HepG2 (cell line): ENCODE measurements around the gene VMO1. TPM values are rescaled to one million over a fixed set of nuclear protein-coding genes. Genes with fewer than 3 reads are reported as not detected.

Experiments
- ARID2 ChIP-seq: sonication (generic); formaldehyde crosslinking; IDR thresholded peaks from 2 replicates; pipeline ENCODE4 v1.8.1; 2022; ENCODE audit warnings: mild to moderate bottlenecking, missing genetic modification reagents, borderline replicate concordance
- ARID4A ChIP-seq: sonication (generic); formaldehyde crosslinking; IDR thresholded peaks from 2 replicates; pipeline ENCODE4 v1.5.0; 2020; ENCODE audit warnings: mild to moderate bottlenecking, missing genetic modification reagents, borderline replicate concordance
- CCDC6 ChIP-seq: sonication (generic); formaldehyde crosslinking; IDR thresholded peaks from 2 replicates; pipeline ENCODE4 v1.8.1; 2022; ENCODE audit warnings: mild to moderate bottlenecking, missing genetic modification reagents, moderate library complexity
- FOXO1 ChIP-seq: sonication (generic); formaldehyde crosslinking; IDR thresholded peaks from 2 replicates; pipeline ENCODE4 v1.4.0; 2020; ENCODE audit warnings: missing genetic modification reagents
- MED13 ChIP-seq: sonication (generic); formaldehyde crosslinking; IDR thresholded peaks from 2 replicates; pipeline ENCODE4 v1.5.0; 2020; ENCODE audit warnings: missing genetic modification reagents
- POGZ ChIP-seq: sonication (generic); formaldehyde crosslinking; IDR thresholded peaks from 2 replicates; pipeline ENCODE4 v1.4.0; 2020; ENCODE audit warnings: mild to moderate bottlenecking, missing genetic modification reagents
- RBM39 ChIP-seq: fragments of 200-400 bp; formaldehyde crosslinking; IDR thresholded peaks from one replicate; pipeline ENCODE4 v1.6.1; 2018; ENCODE audit warnings: antibody characterized with exemption, mild to moderate bottlenecking, low read depth, low read length; ENCODE audit not compliant: poor library complexity, severe bottlenecking
- RORA ChIP-seq: sonication (generic); formaldehyde crosslinking; IDR thresholded peaks from 2 replicates; pipeline ENCODE4 v1.5.0; 2020; ENCODE audit warnings: mild to moderate bottlenecking, missing genetic modification reagents, moderate library complexity
- SP5 ChIP-seq: IDR thresholded peaks from 2 replicates; pipeline ENCODE4 v1.6.1; 2016; ENCODE audit warnings: low read depth, borderline replicate concordance
- SPEN ChIP-seq: sonication (generic); formaldehyde crosslinking; IDR thresholded peaks from 2 replicates; pipeline ENCODE4 v1.5.1; 2020; ENCODE audit warnings: low read depth, mild to moderate bottlenecking, missing genetic modification reagents
- TARDBP ChIP-seq: sonication (generic); formaldehyde crosslinking; IDR thresholded peaks from 2 replicates; pipeline ENCODE4 v1.8.0; 2022; ENCODE audit warnings: mild to moderate bottlenecking, missing genetic modification reagents
- TERF1 ChIP-seq: sonication (generic); formaldehyde crosslinking; IDR thresholded peaks from 2 replicates; pipeline ENCODE4 v1.8.0; 2022; ENCODE audit warnings: mild to moderate bottlenecking, missing genetic modification reagents, moderate library complexity
- ZFP36L2 ChIP-seq: sonication (generic); formaldehyde crosslinking; IDR thresholded peaks from 2 replicates; pipeline ENCODE4 v1.4.0; 2020; ENCODE audit warnings: missing genetic modification reagents
- ZNF225 ChIP-seq: sonication (generic); formaldehyde crosslinking; IDR thresholded peaks from 2 replicates; pipeline ENCODE4 v1.4.0; 2020; ENCODE audit warnings: mild to moderate bottlenecking, missing genetic modification reagents
- ZNF274 ChIP-seq: sonication (generic); formaldehyde crosslinking; IDR thresholded peaks from 2 replicates; pipeline ENCODE4 v1.5.1; 2020; ENCODE audit warnings: mild to moderate bottlenecking, missing genetic modification reagents
- ZNF564 ChIP-seq: sonication (generic); formaldehyde crosslinking; IDR thresholded peaks from 2 replicates; pipeline ENCODE4 v1.8.1; 2023; ENCODE audit warnings: mild to moderate bottlenecking, missing genetic modification reagents
- ZNF589 ChIP-seq: sonication (generic); formaldehyde crosslinking; conservative IDR thresholded peaks from 2 replicates; pipeline ENCODE4 v1.8.0; 2022; ENCODE audit warnings: mild to moderate bottlenecking, moderate library complexity, missing genetic modification reagents
- ZNF749 ChIP-seq: sonication (generic); formaldehyde crosslinking; IDR thresholded peaks from 2 replicates; pipeline ENCODE4 v1.8.0; 2022; ENCODE audit warnings: mild to moderate bottlenecking, missing genetic modification reagents, moderate library complexity, borderline replicate concordance
- polyA plus RNA-seq, 8 experiments: library from polyadenylated mRNA; depleted of rRNA in 3 of 8; stranded (reverse) in 7 of 8; unstranded in 1 of 8; fragments of >200 nt; fragmentation: Illumina TruSeq in 4 of 8; extraction: Trizol in 4 of 8; gene quantifications; 2 replicates each; pipeline versions ENCODE4 v1.2.1 to v1.2.3, GENCODE V29; 2011 to 2016; ENCODE audit warnings: low read depth in 4 of 8, missing spikeins in 1 of 8, mixed read lengths in 1 of 8; ENCODE audit not compliant: insufficient read depth in 1 of 8
- total RNA-seq, 5 experiments: library from RNA; depleted of rRNA; stranded (reverse); fragments of >200 nt; fragmentation: Illumina TruSeq; extraction: Trizol; gene quantifications; 2 replicates each; pipeline ENCODE4 v1.2.3, GENCODE V29; 2016; ENCODE audit warnings: low read depth in 1 of 5
- TF ChIP-seq, protein P1 (sequence below): sonication (generic); IDR thresholded peaks from 2 replicates; pipeline ENCODE4 v1.6.1; 2016; ENCODE audit warnings: low read depth, borderline replicate concordance
- TF ChIP-seq, protein P2 (sequence below): IDR thresholded peaks from 2 replicates; pipeline ENCODE4 v1.6.1; 2016; ENCODE audit warnings: low read depth, borderline replicate concordance

The VMO1 gene
- total and polyA plus RNA-seq, 2 of the 13 experiments (the other 11 are each of a cell fraction or from before 2014, with no cell fraction given), result not detected

GRCh38 chr17:4789951-4790704, 4.0 kb upstream of the VMO1 start (continued):
- no peak for TF ChIP-seq TERF1 (CRISPR knock-in tag)
- TF ChIP-seq SPEN (CRISPR knock-in tag), result peak; percentile 76
- 0 out of 2 replicates have a peak, but pooled peaks have one; percentile 10 for TF ChIP-seq POGZ (CRISPR knock-in tag)
- TF ChIP-seq ZNF589 (CRISPR knock-in tag), result peak; percentile 95
- peak; percentile 67 for TF ChIP-seq ZNF225 (CRISPR knock-in tag)
- TF ChIP-seq FOXO1 (CRISPR knock-in tag), result peak; percentile 33; the same call in 1 of the 2 replicates
- peak; percentile 94 for TF ChIP-seq CCDC6 (CRISPR knock-in tag)
- TF ChIP-seq ZFP36L2 (CRISPR knock-in tag), result no peak
- peak; percentile 95 for TF ChIP-seq ARID2 (CRISPR knock-in tag)
- TF ChIP-seq, protein P1, sequence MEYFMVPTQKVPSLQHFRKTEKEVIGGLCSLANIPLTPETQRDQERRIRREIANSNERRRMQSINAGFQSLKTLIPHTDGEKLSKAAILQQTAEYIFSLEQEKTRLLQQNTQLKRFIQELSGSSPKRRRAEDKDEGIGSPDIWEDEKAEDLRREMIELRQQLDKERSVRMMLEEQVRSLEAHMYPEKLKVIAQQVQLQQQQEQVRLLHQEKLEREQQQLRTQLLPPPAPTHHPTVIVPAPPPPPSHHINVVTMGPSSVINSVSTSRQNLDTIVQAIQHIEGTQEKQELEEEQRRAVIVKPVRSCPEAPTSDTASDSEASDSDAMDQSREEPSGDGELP, result peak; percentile 11; the same call in 1 of the 2 replicates
- peak; percentile 80; the same call in 1 of the 2 replicates for TF ChIP-seq ARID4A (CRISPR knock-in tag)
- no peak for TF ChIP-seq RORA (CRISPR knock-in tag)
- TF ChIP-seq ZNF749 (CRISPR knock-in tag), result 0 out of 2 replicates have a peak, but pooled peaks have one; percentile 64
- TF ChIP-seq TARDBP (CRISPR knock-in tag), result peak; percentile 58; the same call in 1 of the 2 replicates
- TF ChIP-seq ZNF564 (CRISPR knock-in tag), result peak; percentile 74; the same call in 1 of the 2 replicates
- TF ChIP-seq ZNF274 (CRISPR knock-in tag), result no peak
- TF ChIP-seq SP5 (CRISPR knock-in tag), result no peak
- TF ChIP-seq MED13 (CRISPR knock-in tag), result peak; percentile 16; the same call in 1 of the 2 replicates
- TF ChIP-seq, protein P2, sequence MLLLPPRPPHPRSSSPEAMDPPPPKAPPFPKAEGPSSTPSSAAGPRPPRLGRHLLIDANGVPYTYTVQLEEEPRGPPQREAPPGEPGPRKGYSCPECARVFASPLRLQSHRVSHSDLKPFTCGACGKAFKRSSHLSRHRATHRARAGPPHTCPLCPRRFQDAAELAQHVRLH, result no peak
- TF ChIP-seq RBM39, result no peak
